OCI-LY3 (cell line): Measurements from ENCODE around the gene TRPM5.

ENCODE experiments used
- CTCF ChIP-seq: fragments of 200-600, 300-600 bp; sonication (generic); IDR thresholded peaks from 2 replicates; pipeline ENCODE4 v1.5.1; 2014; ENCODE audit warnings: antibody characterized with exemption, low read length, low read depth
- EZH2phosphoT487 ChIP-seq: fragments of 200-600 bp; shearing (Covaris generic); IDR thresholded peaks from 2 replicates; pipeline ENCODE4 v1.6.1; 2018; ENCODE audit warnings: antibody characterized with exemption, mixed run types, low read depth

- TF ChIP-seq CTCF (no peak), EZH2phosphoT487 (no peak)
Observed at GRCh38 chr11:2452321-2453012, 8.2 kb upstream of the TRPM5 start.
